Mesodermal cell (in vitro differentiated cells): ENCODE results near the gene ZDHHC14.

Experiments used
- H3K27ac ChIP-seq: 2 replicates; pipeline ENCODE4 v1.7.0; 2013; ENCODE audit warnings: mild to moderate bottlenecking, low read depth, low read length, moderate library complexity; ENCODE audit not compliant: severe bottlenecking
- H3K36me3 ChIP-seq: 2 replicates; pipeline ENCODE4 v1.7.1; 2013; ENCODE audit warnings: mild to moderate bottlenecking, low read length, moderate library complexity; ENCODE audit not compliant: control insufficient read depth, insufficient read depth
- H3K4me1 ChIP-seq: one replicate; pipeline ENCODE4 v1.7.1; 2013; ENCODE audit warnings: mild to moderate bottlenecking, low read length; ENCODE audit not compliant: insufficient read depth, control insufficient read depth, poor library complexity, severe bottlenecking
- H3K4me3 ChIP-seq: 2 replicates; pipeline ENCODE4 v1.7.0; 2013; ENCODE audit warnings: low read length, control low read depth, mild to moderate bottlenecking; ENCODE audit not compliant: insufficient read depth, poor library complexity, severe bottlenecking; ENCODE audit errors: extremely low read depth
- H3K9me3 ChIP-seq: 2 replicates; pipeline ENCODE4 v1.7.1; 2013; ENCODE audit warnings: mild to moderate bottlenecking, low read length, moderate library complexity; ENCODE audit not compliant: control insufficient read depth
- WGBS, 2 experiments: methylation state at CpG; one replicate each; pipeline ENCODE4 v1.1.5; 2013; ENCODE audit warnings: missing lambda C conversion rate in 2 of 2; ENCODE audit not compliant: insufficient coverage in 2 of 2; 5-methylcytosine and 5-hydroxymethylcytosine counted together

ZDHHC14 gene

DNA sequence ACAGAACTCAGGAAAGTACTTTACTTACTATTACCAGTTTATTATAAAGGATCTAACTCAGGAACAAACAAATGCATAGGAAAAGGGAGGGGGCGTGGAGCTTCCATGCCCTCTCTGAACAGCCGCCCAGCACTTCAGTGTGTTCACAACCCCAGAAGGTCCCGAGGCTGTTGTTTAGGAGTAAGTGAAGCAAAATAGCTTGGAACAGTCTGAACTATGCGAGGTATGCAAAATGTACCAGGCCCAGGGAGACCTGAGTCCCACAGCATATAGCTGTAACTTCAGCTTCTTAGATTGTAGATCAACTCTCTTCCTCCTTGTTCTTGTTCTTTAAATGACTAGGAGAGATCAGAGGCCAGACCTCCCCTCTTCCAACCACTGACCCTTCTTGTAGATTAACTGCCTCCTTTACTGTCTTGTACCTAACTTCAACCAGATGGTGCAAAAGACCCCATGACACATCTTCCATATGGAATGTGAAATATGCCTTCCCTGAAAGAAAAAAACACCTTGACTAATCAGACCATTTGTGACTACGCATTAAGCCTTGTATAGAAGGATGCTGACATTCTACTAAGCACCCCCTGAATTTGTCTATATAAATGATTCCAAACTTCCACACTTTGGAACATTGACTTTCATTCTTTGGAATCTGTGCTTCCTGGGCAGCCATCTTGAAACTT is 343.3 kb downstream of the ZDHHC14 start:
- H3K9me3 ChIP-seq: no peaks in the 10 kb centered on the region
- no peaks in the 10 kb centered on the region for H3K36me3 ChIP-seq
- H3K4me3 ChIP-seq: no peak overlapping the region
- no peak overlapping the region for H3K27ac ChIP-seq
- 89 to 91% methylated on average over 4 to 5 of the region's 5 CpGs for WGBS, 2 experiments
- no peaks in the 10 kb centered on the region for H3K4me1 ChIP-seq

DNA sequence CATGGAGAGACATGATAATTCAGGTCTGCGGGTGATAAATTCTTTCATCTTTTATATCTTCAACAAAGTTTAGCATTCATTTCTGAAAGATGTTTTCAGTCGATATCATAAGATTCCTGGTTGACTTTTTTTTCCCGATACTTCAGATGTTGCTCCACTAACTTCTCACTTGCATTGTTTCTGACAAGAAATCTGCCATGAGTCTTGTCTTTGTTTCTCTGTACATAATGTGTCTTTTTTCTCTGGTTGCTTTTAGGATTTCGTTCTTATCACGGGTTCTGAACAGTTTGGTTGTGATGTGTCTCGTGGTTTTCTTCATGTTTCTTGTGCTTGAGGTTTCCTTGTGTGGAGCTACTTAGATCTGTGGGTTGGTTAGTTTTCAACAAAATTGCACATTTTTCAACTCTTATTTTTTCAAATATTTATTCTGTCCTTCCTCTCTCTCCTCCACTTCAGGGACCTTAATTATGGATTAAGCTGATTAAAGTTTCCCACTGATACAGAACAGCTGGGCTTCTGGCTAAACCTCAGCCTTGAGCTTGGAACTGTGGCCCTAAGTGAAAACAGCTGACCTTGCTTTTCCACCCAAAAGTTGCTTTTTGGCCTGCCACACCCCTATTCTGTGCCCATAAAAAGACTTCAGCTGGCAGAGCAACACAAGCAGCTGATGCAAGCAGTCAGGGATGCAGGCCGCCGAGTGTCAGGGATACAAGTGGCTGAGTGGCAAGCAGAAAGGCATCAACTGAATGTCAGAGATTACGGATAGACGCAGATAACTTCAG is 344.2 kb downstream of the ZDHHC14 start:
- no peak overlapping the region for H3K4me3 ChIP-seq
- H3K9me3 ChIP-seq: no peaks in the 10 kb centered on the region
- H3K36me3 ChIP-seq: no peaks in the 10 kb centered on the region
- WGBS, 2 experiments: 93 to 98% methylated on average over 7 of the region's 10 CpGs
- no peaks in the 10 kb centered on the region for H3K4me1 ChIP-seq
- no peak overlapping the region for H3K27ac ChIP-seq

DNA sequence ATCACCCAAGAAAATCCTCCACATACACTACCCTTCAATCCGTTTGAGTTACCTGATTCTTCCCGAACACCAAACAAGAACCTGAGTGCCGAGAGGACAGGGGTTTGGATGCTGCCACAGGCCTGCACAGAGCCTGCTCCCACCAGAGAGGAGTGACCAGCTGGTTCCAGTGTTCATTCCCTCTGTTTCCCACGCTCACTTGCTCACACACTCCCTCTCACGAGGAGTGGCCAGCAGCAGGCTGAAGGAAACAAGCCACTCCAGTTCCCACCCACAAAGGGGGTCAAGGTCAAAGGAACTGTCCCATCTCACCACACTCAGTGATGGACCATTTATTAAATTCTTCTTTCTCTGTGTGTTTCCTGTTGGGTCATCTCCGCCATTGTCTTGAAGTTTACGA is 344.8 kb downstream of the ZDHHC14 start:
- 94 to 97% methylated on average over 6 to 7 of the region's 7 CpGs for WGBS, 2 experiments
- Histone ChIP-seq H3K4me1 (no peaks in the 10 kb centered on the region), H3K4me3 (no peak overlapping the region), H3K36me3 (no peaks in the 10 kb centered on the region), H3K27ac (no peak overlapping the region), H3K9me3 (no peaks in the 10 kb centered on the region)

DNA sequence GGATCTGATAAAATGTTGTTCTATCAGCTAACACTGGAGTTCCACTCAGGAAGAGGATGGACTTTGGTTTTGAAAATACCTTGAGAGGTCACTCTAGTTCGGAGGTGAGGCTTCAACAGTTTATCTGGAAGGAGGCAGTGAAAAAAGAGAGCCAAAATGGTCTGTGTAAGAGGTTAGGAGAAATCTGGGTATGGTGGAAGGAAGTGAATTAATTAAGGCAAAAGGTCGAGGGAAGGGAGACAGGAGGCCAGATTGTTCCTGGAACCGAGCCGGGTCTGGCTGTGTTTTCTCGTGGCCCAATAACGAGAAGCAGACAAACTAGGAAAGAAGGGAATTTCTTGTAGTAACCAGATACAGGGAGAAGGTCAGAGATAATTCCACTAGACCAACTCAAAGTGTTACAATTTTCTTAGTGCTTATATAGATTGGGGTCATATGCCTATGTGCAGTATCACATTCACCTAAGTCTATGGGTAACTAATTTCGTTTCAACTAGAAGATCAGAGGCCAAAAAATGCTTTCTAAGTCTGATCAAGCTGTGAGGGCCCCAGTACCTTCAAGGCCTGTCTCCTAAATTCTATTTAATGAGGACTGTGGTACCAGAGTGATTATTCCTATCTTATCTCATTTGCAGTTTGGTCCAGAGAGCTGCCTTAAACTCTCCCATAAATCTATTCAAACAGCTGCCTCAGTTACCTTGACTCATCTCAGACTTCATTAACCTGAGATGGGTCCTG is 346.1 kb downstream of the ZDHHC14 start:
- Histone ChIP-seq H3K27ac (no peak overlapping the region), H3K4me1 (no peaks in the 10 kb centered on the region), H3K36me3 (no peaks in the 10 kb centered on the region), H3K9me3 (no peaks in the 10 kb centered on the region), H3K4me3 (no peak overlapping the region)
- WGBS, 2 experiments: 78 to 97% methylated on average over 3 to 6 of the region's 7 CpGs
